Neural progenitor cell (in vitro differentiated cells): ENCODE results near the gene MED13L. TPM values are rescaled to one million over a fixed set of nuclear protein-coding genes. Genes with fewer than 3 reads are reported as not detected.

Experiments used
- DNase-seq: peaks from one replicate; pipeline ENCODE4 v3.0.0-alpha.2; 2016; ENCODE audit warnings: low spot score
- H2AFZ ChIP-seq: fragments of 200-600 bp; sonication (generic); replicated peaks from 2 replicates; pipeline ENCODE4 v1.6.1; 2016; ENCODE audit warnings: antibody characterized with exemption
- H3F3A ChIP-seq: fragments of 200-600 bp; sonication (generic); 2 replicates; pipeline ENCODE4 v1.6.1; 2016; ENCODE audit warnings: antibody characterized with exemption, low read depth
- H3K27ac ChIP-seq: fragments of 200-600 bp; sonication (generic); 2 replicates; pipeline ENCODE4 v1.5.1; 2016; ENCODE audit warnings: mild to moderate bottlenecking
- H3K27me3 ChIP-seq: fragments of 200-600 bp; sonication (generic); 2 replicates; pipeline ENCODE4 v1.6.1; 2016; ENCODE audit warnings: mild to moderate bottlenecking, moderate library complexity
- H3K36me3 ChIP-seq: fragments of 200-600 bp; sonication (generic); 2 replicates; pipeline ENCODE4 v1.5.1; 2016
- H3K4me1 ChIP-seq: fragments of 200-600 bp; sonication (generic); 2 replicates; pipeline ENCODE4 v1.6.1; 2016; ENCODE audit warnings: mixed run types
- H3K4me2 ChIP-seq: fragments of 200-600 bp; sonication (generic); 2 replicates; pipeline ENCODE4 v1.6.1; 2016
- H3K4me3 ChIP-seq: fragments of 200-600 bp; sonication (generic); 2 replicates; pipeline ENCODE4 v1.5.1; 2016
- H3K79me2 ChIP-seq: fragments of 200-600 bp; sonication (generic); 2 replicates; pipeline ENCODE4 v1.6.1; 2016; ENCODE audit warnings: low read depth
- H3K9ac ChIP-seq: fragments of 200-600 bp; sonication (generic); 2 replicates; pipeline ENCODE4 v1.6.1; 2016
- H3K9me3 ChIP-seq: fragments of 200-600 bp; sonication (generic); 2 replicates; pipeline ENCODE4 v1.5.1; 2016; ENCODE audit warnings: low read depth
- H4K20me1 ChIP-seq: fragments of 200-600 bp; sonication (generic); 2 replicates; pipeline ENCODE4 v1.6.1; 2016; ENCODE audit warnings: low read depth
- H3K27ac Mint-ChIP-seq: 3 replicates; pipeline ENCODE4 v1.8.0; 2021; ENCODE audit warnings: mixed read lengths
- H3K27me3 Mint-ChIP-seq: 2 replicates; pipeline ENCODE4 v1.8.0; 2022; ENCODE audit warnings: low read depth, mild to moderate bottlenecking, inconsistent platforms, moderate library complexity, mixed read lengths; ENCODE audit not compliant: insufficient read depth
- H3K36me3 Mint-ChIP-seq: 3 replicates; pipeline ENCODE4 v1.8.0; 2021; ENCODE audit warnings: mixed read lengths
- H3K4me1 Mint-ChIP-seq: 3 replicates; pipeline ENCODE4 v1.8.0; 2021; ENCODE audit warnings: mixed read lengths
- H3K4me3 Mint-ChIP-seq: 3 replicates; pipeline ENCODE4 v1.8.0; 2021; ENCODE audit warnings: mild to moderate bottlenecking, moderate library complexity, mixed read lengths
- H3K9me3 Mint-ChIP-seq: 3 replicates; pipeline ENCODE4 v1.8.0; 2020; ENCODE audit warnings: mixed read lengths
- EZH2 ChIP-seq: fragments of 200-600 bp; sonication (generic); IDR thresholded peaks from 2 replicates; pipeline ENCODE4 v1.6.1; 2017; ENCODE audit warnings: antibody characterized with exemption, mild to moderate bottlenecking, moderate library complexity
- EZH2phosphoT487 ChIP-seq: fragments of 200-600 bp; sonication (generic); IDR thresholded peaks from 2 replicates; pipeline ENCODE4 v1.6.1; 2017; ENCODE audit warnings: antibody characterized with exemption
- total RNA-seq: library from RNA; depleted of rRNA; stranded (reverse); fragments of >200 nt; gene quantifications from 2 replicates; pipeline ENCODE4 v1.2.3, GENCODE V29; 2015; ENCODE audit warnings: low replicate concordance
- TF ChIP-seq, protein P1 (sequence below): fragments of 200-600 bp; sonication (generic); IDR thresholded peaks from 2 replicates; pipeline ENCODE4 v1.5.1; 2017; ENCODE audit warnings: antibody characterized with exemption, mild to moderate bottlenecking

MED13L gene
- total RNA-seq, 1 donor from 2014 or later: 149 TPM

- no peak overlapping the region for H3K4me2 ChIP-seq
- H3K9me3 Mint-ChIP-seq: no peaks in the 10 kb centered on the region
- H3K9me3 ChIP-seq: no peaks in the 10 kb centered on the region
- no peaks in the 10 kb centered on the region for H3K27me3 ChIP-seq
- TF ChIP-seq, protein P1, sequence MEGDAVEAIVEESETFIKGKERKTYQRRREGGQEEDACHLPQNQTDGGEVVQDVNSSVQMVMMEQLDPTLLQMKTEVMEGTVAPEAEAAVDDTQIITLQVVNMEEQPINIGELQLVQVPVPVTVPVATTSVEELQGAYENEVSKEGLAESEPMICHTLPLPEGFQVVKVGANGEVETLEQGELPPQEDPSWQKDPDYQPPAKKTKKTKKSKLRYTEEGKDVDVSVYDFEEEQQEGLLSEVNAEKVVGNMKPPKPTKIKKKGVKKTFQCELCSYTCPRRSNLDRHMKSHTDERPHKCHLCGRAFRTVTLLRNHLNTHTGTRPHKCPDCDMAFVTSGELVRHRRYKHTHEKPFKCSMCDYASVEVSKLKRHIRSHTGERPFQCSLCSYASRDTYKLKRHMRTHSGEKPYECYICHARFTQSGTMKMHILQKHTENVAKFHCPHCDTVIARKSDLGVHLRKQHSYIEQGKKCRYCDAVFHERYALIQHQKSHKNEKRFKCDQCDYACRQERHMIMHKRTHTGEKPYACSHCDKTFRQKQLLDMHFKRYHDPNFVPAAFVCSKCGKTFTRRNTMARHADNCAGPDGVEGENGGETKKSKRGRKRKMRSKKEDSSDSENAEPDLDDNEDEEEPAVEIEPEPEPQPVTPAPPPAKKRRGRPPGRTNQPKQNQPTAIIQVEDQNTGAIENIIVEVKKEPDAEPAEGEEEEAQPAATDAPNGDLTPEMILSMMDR: no peak
- TF ChIP-seq EZH2: no peak
- no peak for TF ChIP-seq EZH2phosphoT487
- H3K79me2 ChIP-seq: peaks cover 98% of the 10 kb centered on the region
- no peak overlapping the region for H2AFZ ChIP-seq
- no peak overlapping the region for H3K27ac Mint-ChIP-seq
- H3K36me3 ChIP-seq: no peaks in the 10 kb centered on the region
- no peak for DNase-seq
- H3K4me3 ChIP-seq: no peak overlapping the region
- peaks cover 10% of the 10 kb centered on the region for H3K4me1 ChIP-seq
- no peaks in the 10 kb centered on the region for H3K27me3 Mint-ChIP-seq
- no peaks in the 10 kb centered on the region for H3K36me3 Mint-ChIP-seq
- peaks cover 8% of the 10 kb centered on the region for H3K4me1 Mint-ChIP-seq
- H3F3A ChIP-seq: no peaks in the 10 kb centered on the region
- peaks cover 43% of the 10 kb centered on the region for H4K20me1 ChIP-seq
- H3K4me3 Mint-ChIP-seq: no peak overlapping the region
- no peak overlapping the region for H3K27ac ChIP-seq
- no peak overlapping the region for H3K9ac ChIP-seq
Measured at GRCh38 chr12:116059904-116060303, 217.6 kb downstream of the MED13L start.

DNA sequence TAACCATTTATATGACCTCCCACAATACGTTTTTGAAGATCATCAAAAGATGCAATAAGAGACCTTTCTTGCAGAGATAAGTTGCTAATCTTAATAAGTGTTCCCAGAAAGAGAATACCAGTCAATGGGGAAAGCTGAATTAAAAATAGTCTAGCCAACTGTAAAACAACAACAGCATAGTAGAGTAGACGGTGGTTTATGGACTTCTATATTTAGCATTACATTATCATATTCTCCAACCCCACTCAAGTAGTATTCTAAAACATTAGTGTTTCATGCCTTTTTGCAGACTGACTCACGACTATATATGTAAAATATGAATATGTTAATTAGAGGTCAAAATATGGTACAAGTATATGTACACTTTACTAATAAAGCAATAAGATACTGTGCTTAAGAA is 218.9 kb downstream of the MED13L start:
- no peak overlapping the region for H2AFZ ChIP-seq
- no peak overlapping the region for H3K9ac ChIP-seq
- Mint-ChIP-seq H3K9me3 (no peaks in the 10 kb centered on the region), H3K4me1 (peaks cover 15% of the 10 kb centered on the region), H3K27me3 (no peaks in the 10 kb centered on the region), H3K36me3 (no peaks in the 10 kb centered on the region), H3K4me3 (no peak overlapping the region), H3K27ac (no peak overlapping the region)
- peaks cover 43% of the 10 kb centered on the region for H4K20me1 ChIP-seq
- no peak for DNase-seq
- H3K9me3 ChIP-seq: no peaks in the 10 kb centered on the region
- no peaks in the 10 kb centered on the region for H3K36me3 ChIP-seq
- H3K79me2 ChIP-seq: peaks cover 98% of the 10 kb centered on the region
- H3K4me1 ChIP-seq: no peaks in the 10 kb centered on the region
- no peak overlapping the region for H3K4me2 ChIP-seq
- TF ChIP-seq EZH2: no peak
- no peak for TF ChIP-seq EZH2phosphoT487
- TF ChIP-seq, protein P1: no peak
- no peak overlapping the region for H3K27ac ChIP-seq
- no peak overlapping the region for H3K4me3 ChIP-seq
- no peaks in the 10 kb centered on the region for H3K27me3 ChIP-seq
- no peaks in the 10 kb centered on the region for H3F3A ChIP-seq

- Histone ChIP-seq H3K4me2 (no peak overlapping the region), H3K27me3 (no peaks in the 10 kb centered on the region), H3K4me3 (no peak overlapping the region), H3K79me2 (peaks cover 98% of the 10 kb centered on the region), H4K20me1 (peaks cover 54% of the 10 kb centered on the region), H3K9me3 (no peaks in the 10 kb centered on the region), H3F3A (peaks cover 4% of the 10 kb centered on the region), H2AFZ (no peak overlapping the region), H3K36me3 (no peaks in the 10 kb centered on the region), H3K27ac (no peak overlapping the region), H3K9ac (no peak overlapping the region), H3K4me1 (no peaks in the 10 kb centered on the region)
- no peak for DNase-seq
- no peak overlapping the region for H3K27ac Mint-ChIP-seq
- no peaks in the 10 kb centered on the region for H3K9me3 Mint-ChIP-seq
- TF ChIP-seq EZH2phosphoT487: no peak
- TF ChIP-seq, protein P1: no peak
- TF ChIP-seq EZH2: no peak
- H3K27me3 Mint-ChIP-seq: no peaks in the 10 kb centered on the region
- peaks cover 20% of the 10 kb centered on the region for H3K4me1 Mint-ChIP-seq
- no peak overlapping the region for H3K4me3 Mint-ChIP-seq
- no peaks in the 10 kb centered on the region for H3K36me3 Mint-ChIP-seq
Measured at GRCh38 chr12:116057356-116057755, 220.1 kb downstream of the MED13L start.
